ENCODE measurements around the gene CHERP. TPM values are rescaled to one million over a fixed set of nuclear protein-coding genes. Genes with fewer than 3 reads are reported as not detected.

The CHERP gene
- total RNA-seq (2014; rRNA removed; shearing (Covaris generic)) = 8.8 and 10.7 TPM in 2 replicates

GRCh38 chr19:16542045-16542909, at the start of gene CHERP:
CHERP (minus strand) TSS chr19:16542437; CDS start chr19:16542378, 59 bp downstream.
- peak; percentile 91 for DNase-seq (ENCODE audit: low spot score)

DNA sequence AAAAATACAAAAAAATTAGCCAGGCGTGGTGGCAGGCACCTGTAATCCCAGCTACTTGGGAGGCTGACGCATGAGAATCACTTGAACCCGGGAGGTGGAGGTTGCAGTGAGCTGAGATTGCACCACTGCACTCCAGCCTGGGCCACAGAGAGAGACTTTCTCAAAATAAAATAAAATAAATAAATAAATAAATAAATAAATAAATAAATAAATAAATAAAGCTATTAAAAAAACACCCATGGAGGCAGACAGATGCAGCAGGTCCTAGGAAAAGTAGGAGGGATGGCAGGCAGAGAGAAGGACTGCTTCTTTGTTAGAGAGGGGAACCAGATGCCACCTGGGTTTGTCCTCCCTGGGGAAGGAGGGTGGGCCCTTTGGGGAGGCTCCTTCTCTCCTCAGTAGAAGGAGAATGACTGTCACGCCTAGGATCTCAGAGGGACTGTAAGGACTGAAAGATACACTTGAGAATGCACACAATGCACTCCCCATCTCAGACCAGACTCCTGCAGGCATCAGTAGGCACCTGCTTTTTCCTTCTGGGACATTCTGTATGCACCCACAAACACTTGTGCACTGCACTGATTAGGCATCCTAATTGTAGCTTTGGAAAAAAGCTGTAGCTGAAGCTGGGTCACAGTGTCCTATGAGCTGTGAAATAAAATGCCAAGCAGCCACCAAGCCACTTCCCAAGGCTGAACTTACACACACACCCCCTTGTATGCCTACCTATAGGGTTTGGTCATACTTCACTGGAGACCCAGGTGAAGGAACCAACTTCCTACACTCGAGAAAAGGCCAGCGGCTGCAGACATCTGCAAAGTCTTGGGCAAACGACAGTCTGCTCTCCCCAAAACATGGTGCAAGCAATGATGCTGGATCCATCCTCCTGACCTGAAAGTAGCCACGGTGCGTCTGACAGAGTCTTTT, 48.9 kb upstream of the CHERP start:
- no peak for DNase-seq (ENCODE audit: low spot score)

GRCh38 chr19:16589917-16590316, 47.7 kb upstream of the CHERP start:
- no peak for DNase-seq (ENCODE audit: low spot score)

DNA sequence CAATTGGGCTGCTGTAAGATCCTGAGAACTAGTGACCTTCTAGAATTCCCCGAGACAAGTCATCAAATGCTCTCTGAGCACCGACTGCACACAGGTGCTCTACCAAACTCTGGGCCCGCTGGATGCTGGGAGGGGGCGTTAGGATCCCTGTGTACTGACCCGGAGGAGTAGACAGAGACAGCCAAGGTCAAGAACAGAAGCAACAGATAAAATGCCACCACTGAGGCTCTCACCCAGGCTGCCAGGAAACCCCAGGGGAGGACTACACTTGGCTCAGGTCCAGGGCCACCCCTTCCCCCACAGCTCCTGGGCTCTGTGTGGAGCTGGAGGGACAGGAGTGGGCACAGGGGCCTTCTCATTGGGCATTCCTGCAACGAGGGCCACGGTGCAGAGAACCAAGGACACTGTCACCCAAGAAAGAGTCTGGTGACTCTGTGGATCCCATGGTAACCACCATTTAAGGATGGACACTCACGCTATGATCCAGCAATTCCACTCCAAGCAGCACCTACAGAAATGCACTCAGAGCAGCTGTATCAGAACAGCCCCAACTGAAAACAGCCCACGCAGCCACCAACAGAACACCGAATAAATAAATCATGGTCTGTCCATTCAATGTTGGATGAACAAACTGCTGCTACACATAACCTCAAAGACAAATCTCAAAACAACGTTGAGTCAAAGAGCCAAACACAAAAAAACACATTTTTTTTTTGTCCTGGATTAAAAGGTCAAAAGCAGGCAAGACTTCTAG, 46.8 kb upstream of the CHERP start:
- DNase-seq (ENCODE audit: low spot score) = no peak

DNA sequence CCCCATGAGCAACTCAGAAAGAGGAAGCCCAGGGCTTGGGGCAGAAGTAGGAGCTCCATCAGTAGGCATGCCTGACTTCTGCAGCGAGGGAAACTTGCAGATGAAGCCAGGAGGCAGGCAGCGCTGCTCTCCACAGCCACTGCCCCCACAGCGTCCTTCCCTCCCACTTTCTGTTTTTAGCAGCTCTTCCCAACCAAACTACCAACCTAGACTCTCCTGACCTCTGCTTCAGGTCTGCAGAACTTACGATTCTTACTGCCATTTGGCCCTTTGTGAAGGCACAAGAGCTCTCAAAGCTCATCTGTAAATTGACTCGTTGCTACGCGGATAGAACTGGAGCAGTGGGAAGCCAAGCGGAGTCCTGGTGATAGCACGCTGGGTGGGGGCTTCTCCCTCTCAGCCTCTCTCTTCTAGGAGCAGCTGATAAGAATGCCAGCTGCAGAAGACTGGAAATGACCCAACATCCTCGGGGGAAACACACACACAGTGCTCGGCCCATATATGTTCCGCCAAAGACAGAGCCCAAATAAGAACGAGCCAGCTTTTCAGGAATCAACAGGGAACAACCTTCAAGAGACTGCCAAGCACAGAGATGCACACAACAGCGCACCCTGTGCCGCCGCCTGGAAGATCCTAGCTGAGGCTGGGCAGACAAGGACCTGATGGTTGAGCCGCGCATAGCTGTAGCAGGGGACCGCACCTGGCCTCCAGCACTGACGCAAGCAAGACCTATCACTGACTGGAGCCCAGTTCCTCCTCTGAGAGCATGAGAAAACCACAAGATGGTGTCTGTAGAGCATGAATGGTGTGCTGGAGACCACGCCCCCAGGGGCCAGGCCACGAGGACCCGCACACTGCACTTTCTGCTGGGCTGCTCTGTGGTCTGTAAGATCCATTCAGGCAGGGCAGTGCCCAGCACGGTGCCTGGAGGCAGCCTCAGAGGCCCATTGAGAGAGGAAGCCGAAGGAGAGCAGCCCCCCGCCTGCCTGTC, 45.9 kb upstream of the CHERP start:
- no peak for DNase-seq (ENCODE audit: low spot score)

DNA sequence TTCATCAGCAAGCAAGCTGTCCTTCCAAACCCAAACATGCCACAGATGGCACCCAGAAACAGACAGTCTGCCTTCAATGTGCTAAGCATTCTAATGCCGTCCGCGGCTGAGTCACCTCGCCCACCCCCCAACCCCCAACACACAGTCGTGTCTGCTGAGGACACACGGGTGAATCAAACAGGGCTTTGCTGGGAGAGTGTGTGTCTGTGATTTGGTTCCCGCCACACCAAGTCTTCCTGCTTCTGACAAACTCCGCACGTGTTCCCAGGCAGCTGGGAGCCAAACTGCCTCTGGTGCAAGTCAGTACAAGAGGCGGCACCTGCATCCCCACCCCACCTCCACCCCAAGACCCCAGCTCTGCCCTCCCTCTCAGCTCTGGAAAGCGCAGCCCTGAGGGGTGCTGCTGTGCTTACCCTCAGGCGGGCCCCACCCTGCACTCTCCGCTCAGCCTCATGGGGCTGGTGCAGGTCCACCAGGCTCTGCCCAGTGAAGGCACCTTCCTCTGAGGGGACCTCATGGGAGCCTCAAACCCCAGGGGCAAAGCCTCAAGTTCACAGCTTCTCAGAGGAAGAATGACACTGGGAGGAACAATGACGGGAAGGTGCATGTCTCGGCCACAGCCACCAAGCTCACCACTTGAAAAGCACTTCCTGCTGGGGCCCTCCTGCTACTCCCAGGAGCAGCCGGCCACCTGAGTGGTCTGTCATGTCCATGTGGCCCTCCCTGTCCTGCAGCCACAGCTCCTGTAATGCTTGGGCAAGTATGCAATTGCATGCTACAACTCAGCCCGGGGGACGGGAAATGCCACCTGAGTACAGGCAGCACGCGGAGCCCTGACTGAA, 45.0 kb upstream of the CHERP start:
- no peak for DNase-seq (ENCODE audit: low spot score)

GRCh38 chr19:16586477-16586871, 44.2 kb upstream of the CHERP start:
- DNase-seq (ENCODE audit: low spot score) = no peak

- DNase-seq (ENCODE audit: low spot score) = no peak
Observed at GRCh38 chr19:16585808-16586476, 43.7 kb upstream of the CHERP start.

DNA sequence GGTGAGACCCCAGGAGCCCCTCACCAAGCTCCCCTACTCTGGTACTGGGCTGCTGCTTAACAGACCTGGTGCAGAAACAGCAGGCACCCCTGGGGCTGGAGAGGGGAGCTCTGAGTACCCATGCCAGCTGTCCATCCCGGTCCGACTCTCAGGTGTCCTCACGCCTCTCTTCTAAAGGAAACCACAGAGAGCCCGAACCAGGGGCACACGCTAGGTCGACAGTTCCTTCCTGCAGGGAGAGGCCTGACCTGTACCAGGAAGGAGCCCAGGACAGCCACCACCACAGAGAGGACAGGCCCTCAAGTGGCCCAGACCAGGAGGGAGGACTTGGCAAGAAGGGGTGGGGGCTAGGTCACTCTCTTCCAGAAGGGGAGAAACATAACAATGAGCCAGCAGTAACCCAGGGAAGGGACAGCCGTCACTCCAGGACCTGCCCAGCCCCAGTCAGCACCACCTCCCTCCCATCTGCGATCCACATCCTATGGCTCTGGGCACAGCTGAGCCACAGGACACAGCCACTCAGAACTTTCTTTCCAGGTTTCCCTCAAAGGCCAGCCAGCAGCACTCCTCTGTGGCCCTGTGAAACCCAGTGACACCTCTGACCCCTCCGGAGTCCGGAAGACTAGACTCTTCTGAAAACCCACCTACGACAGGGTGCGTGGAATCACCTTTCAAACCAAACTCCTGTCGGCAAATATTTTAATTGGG, 43.0 kb upstream of the CHERP start:
- DNase-seq (ENCODE audit: low spot score) = no peak

DNA sequence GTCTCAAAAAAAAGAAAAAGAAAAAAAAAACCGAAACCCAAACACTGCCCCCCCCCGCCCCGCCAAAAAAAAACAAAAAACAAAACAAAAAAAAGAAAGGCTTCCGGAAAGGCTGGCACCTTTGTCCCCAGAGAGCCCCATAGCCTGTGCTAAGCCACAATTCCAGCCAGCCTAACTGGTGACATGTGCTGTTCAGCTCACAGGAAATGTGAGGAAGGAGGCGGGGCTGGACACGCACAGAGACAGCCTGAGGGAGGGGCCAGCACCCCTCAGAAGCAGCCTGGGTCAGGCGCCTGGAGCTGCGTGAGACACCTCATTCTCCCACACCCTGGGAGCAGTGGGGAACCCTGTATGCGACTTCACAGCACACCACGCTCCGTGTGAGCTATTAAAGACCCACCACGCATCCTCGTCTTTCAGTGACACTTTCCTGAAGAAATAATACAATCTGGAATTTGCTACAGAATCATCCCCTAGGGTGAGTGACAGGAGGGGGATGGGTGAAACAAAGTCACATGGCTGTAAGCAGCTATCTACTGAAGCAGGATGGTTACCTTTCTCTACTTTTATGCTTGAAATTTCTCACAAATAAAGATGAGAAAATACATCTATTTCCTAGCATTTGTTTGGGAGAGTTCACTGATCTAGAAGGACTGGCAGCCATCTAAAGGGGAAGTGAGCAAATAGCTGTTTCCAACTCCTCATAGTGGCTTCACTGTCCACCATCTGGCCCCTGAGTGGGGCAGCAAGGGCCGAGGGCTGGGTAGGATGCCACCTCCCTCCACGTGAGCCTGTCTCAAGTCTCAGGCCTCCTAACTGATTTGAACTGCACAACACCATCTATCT, 42.2 kb upstream of the CHERP start:
- peak; percentile 47 for DNase-seq (ENCODE audit: low spot score)

DNA sequence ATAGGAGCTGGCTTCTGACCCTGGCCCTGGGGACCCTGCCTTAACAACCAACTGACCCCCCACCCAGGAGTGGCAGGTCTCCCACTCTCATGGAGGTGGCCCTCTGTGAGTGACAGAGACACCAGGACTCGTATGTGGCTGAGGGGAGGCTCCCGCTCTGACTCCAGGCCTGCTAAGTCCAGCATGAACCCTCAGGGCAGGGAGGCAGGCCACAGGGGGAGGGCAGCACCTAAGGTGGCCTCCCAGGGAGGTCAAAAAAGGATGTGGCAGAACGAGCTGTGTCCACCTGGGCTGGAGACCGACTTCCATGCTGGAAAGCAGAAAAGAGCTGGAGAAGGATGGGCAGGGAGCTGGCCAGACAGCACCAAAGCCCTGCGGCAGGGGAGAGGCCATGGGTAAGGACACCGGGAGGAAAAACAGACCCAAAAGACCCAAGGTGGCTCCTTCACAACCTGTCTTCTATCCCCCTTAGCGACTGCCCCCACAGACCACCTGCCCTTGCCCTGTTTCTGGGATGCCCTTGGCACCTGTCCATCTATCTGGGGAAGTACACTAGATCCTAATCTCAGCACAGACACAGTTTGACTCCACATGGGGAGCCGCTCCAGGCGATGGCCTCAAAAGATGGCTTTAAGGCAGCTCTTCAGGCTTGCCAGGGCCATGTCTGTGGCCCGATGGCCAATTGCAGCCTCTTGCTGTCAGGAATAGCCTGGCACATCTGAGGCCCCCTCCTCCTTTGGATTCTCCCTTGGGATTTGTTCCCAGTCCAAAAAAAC, 40.4 kb upstream of the CHERP start:
- DNase-seq (ENCODE audit: low spot score) = no peak

DNA sequence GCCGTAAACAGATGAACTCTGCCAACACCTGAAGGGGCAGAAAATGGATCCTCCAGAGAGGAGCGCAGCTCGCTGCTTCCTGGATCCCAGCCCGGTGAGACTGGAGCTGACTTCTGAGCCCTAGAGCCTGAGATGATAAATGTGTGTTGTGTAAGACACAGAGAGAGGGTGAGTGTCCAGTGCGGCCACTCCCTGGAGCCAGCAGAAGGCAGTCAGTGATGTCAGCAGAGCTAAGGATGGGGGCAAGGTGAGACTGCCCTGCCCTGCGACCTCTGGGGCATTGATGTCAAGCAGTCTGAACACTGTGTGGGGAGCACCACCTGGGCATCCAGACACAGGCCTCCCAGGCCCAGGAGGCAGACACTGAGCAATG, 39.7 kb upstream of the CHERP start:
- no peak for DNase-seq (ENCODE audit: low spot score)

DNA sequence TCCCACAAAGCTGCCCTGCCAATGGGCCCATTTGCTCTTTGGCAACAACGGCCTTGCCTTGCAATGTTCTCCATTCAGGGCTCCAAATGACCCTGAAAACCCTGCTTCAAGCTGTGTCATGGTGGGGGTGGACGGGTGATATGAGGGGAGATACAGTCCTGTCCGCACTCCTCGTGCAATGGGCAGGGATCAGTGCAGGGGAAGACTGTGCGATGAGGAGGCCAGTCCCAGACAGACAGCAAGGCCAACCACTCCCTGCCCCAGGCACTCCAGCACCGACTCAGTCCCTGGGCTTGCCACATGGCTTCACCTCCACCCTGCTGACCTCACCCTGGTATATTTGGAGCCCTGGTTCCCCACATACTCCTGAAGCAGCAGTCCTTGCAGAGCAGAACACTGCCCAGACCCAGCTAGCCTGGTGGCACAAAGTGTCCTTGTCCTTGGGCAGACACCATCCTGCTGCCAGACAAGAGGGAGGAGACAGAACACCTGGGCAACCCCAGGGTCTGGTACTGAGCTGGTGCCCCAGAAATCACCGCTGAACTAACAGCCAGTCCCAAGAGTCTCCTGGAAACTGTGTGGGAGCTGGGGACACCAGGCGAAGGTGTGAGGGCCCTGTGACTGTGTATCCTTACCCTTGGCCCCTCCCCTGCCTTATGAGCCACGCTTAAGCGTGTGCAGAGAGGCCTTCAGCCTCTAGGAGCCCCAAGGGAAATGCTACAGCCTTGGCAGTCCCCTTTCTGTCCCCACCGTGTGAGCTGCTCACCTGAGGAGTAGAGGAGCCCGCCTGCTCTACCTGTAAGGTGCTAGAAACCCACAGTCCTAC, 39.1 kb upstream of the CHERP start:
- DNase-seq (ENCODE audit: low spot score) = no peak

DNA sequence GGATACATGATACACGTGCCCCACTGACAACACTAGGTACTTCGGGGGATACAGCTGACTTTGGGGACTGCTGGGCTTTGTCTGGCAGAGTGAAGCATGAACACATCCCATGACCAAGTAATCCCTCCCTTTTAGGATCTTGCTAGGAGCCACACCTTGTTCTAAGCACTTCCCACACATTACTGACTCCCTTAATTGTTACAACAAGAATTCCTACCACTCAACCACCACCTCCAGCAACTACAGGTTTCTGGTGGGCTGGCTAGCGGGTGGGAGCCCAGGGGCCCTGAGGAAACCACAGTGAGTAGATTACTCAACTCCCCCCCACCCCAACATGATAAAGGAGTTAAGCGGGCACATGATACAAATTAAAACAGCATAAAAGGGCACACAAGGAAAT, 37.1 kb upstream of the CHERP start:
- no peak for DNase-seq (ENCODE audit: low spot score)

- DNase-seq (ENCODE audit: low spot score) = no peak
Observed at GRCh38 chr19:16577531-16577985, 35.3 kb upstream of the CHERP start.
